C4-2B (cell line): ENCODE data around the gene FBRSL1.

ENCODE experiments used
- H3K27ac ChIP-seq: fragments of 450-650 bp; 2 replicates; pipeline ENCODE4 v1.5.1; 2017
- CTCF ChIP-seq: fragments of 450-650 bp; conservative IDR thresholded peaks from 2 replicates; pipeline ENCODE4 v1.5.1; 2017; ENCODE audit warnings: mild to moderate bottlenecking
- ZFX ChIP-seq: fragments of 450-650 bp; IDR thresholded peaks from 2 replicates; pipeline ENCODE4 v1.6.1; 2017

FBRSL1 gene

DNA sequence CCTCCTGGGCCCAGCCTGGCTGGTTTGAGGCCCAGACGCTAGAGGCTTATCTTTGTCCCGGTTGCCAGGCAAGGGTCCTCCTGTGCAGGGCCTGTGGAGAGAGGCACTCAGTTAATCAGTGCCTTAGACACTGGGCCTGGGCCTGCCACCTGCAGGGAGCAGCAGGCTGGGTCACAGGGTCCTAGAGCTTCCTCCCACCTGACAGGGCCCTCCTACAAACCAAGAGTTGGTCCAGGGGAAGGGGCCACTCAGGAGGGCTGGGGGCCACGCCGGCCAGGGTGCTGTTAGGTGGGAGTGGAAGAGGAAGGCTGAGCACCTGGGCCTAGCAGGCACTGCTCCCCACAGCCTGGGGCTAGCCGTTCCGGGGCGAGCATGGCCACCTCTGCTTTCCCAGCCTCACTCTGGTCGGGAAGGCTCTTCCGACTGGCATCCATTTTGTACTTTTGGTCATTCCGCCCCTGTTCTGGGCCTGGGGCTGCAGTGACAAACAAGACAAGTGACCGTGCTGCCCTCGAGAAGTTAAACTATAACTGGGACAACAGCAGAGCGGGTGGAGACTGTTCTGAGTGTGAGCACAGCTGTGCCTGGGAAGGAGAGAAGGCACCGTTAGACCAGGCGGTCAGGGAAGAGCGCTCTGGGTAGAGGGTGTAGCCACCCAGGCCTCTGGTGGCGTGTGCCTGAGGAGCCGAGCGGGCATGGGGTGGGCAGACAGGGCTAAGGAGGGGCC is 27.2 kb downstream of the FBRSL1 start:
- H3K27ac ChIP-seq = no peak overlapping the region

GRCh38 chr12:132517740-132518100 is 27.8 kb downstream of the FBRSL1 start:
- TF ChIP-seq CTCF = no peak
- TF ChIP-seq ZFX = no peak
- H3K27ac ChIP-seq = no peak overlapping the region

More for the DNA sequence above, 27.2 kb downstream of the FBRSL1 start:
- TF ChIP-seq ZFX (no peak), CTCF (no peak)

GRCh38 chr12:132518354-132518992 is 28.5 kb downstream of the FBRSL1 start:
- no peak overlapping the region for H3K27ac ChIP-seq
- TF ChIP-seq CTCF (no peak), ZFX (no peak)

DNA sequence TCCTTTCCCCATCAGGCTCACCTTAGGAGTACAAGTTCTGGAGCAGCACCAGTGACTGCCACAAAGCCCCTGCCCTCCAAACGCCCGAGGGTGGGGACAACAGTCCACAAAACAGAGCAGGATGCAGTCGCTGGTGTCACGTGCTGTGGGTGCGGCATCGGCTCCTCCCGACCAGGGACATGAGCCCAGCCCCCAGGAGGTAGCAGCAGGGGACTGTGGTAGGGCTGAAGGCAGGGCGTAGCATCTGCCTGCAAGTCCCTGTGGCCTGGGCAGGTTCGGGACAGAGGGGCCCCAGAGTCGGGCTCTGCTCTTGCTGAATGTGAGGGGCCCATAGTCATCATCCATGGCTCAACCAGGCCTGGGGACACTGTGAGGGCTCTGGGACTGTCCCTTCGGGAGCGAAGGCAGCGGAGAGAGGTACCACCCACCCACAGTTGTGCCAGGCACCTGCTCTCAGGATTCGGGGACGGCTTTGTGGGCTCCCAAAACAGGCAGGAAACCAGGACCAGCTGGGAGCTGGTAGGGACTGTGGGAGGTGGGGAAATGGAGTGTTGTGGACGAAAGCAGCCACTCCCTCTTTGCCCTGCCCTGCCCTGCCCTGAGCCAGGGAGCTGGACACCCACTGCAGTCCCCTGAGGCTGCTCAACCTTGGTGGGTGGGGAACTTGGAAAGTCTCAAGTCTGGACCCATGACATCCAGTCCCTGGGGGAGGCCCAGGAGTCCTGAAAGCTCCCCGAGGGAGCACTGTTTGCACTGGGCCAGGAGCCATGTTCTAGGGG is 30.7 kb downstream of the FBRSL1 start:
- no peak for TF ChIP-seq CTCF
- no peak for TF ChIP-seq ZFX
- H3K27ac ChIP-seq = no peak overlapping the region

GRCh38 chr12:132521200-132521580 is 31.2 kb downstream of the FBRSL1 start:
- no peak for TF ChIP-seq CTCF
- no peak for TF ChIP-seq ZFX
- H3K27ac ChIP-seq = no peak overlapping the region

GRCh38 chr12:132521712-132522292 is 31.9 kb downstream of the FBRSL1 start:
- TF ChIP-seq ZFX = no peak
- TF ChIP-seq CTCF = no peak
- H3K27ac ChIP-seq = no peak overlapping the region
